Amniotic epithelial cell (primary cell): Measurements from ENCODE around the gene AAR2.

ENCODE experiments used
- DNase-seq: peaks from one replicate; pipeline ENCODE4 v3.0.0-alpha.2; 2010; ENCODE audit warnings: low read depth

AAR2 gene

GRCh38 chr20:36260316-36260715, 24.0 kb downstream of the AAR2 start:
- DNase-seq = no peak

GRCh38 chr20:36261389-36262105, 25.3 kb downstream of the AAR2 start:
- no peak for DNase-seq

- no peak for DNase-seq
These were observed 26.2 kb downstream of the AAR2 start for GRCh38 chr20:36262440-36262839.

GRCh38 chr20:36264426-36265246, 28.4 kb downstream of the AAR2 start:
- DNase-seq = no peak

- DNase-seq = no peak
These were observed 29.9 kb downstream of the AAR2 start for GRCh38 chr20:36266189-36266588.

- no peak for DNase-seq
These were observed 31.5 kb downstream of the AAR2 start for GRCh38 chr20:36267605-36268381.

- no peak for DNase-seq
These were observed 32.4 kb downstream of the AAR2 start for GRCh38 chr20:36268440-36269342.

- DNase-seq = no peak
These were observed 33.2 kb downstream of the AAR2 start for GRCh38 chr20:36269507-36269906.

GRCh38 chr20:36270744-36271638, 34.7 kb downstream of the AAR2 start:
- no peak for DNase-seq

GRCh38 chr20:36271639-36272546, 35.6 kb downstream of the AAR2 start:
- no peak for DNase-seq

- DNase-seq = no peak
These were observed 36.4 kb downstream of the AAR2 start for GRCh38 chr20:36272547-36273220.

- DNase-seq = peak; percentile 7
These were observed 37.3 kb downstream of the AAR2 start for GRCh38 chr20:36273414-36274180.

GRCh38 chr20:36274181-36274841, 38.0 kb downstream of the AAR2 start:
- DNase-seq = no peak

- no peak for DNase-seq
These were observed 38.7 kb downstream of the AAR2 start for GRCh38 chr20:36275011-36275410.

GRCh38 chr20:36275441-36276189, 39.3 kb downstream of the AAR2 start:
- no peak for DNase-seq

GRCh38 chr20:36277546-36277945, 41.3 kb downstream of the AAR2 start:
- DNase-seq = no peak

- DNase-seq = no peak
These were observed 43.1 kb downstream of the AAR2 start for GRCh38 chr20:36279362-36279761.
